ENCODE results near the gene GSE1.

GSE1 gene

DNA sequence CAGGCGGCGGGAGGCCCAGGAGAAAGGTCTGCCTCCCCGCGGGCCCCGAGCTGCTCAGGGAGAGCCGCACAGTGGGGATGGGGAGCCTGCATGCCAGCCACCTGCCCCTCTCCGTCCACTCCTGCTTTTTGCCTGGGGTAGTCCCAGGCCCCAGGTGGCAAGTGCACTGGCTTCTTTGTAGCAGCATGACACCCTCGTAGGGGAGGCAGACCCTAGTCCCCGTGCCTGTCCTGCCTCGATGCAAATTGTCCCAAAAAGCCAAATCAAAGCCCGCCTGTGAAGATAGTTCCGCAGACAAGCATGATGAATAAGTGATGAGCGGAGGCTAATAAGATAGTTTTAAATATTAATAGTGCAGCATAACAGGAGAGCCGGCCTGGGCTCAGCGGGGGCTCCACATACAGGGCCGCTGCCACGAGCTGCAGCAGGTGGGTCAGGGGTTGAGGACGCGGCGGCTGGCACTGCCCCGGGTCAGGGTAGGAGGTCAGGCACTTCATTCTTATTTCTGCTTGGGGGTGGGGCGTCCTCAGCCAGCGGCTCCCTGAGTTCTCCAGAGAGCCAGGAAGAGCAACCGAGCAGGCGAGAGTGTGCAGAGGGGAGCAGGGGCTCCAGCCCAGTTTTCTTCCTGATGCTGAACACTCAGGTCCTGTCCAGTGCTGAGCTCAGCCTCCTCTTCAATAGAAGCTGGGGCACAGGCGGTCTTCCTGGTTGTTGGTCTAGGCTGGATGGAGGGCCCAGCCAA, 48.8 kb downstream of the GSE1 start:
- DNase-seq (ENCODE audit: low spot score), result no peak

DNA sequence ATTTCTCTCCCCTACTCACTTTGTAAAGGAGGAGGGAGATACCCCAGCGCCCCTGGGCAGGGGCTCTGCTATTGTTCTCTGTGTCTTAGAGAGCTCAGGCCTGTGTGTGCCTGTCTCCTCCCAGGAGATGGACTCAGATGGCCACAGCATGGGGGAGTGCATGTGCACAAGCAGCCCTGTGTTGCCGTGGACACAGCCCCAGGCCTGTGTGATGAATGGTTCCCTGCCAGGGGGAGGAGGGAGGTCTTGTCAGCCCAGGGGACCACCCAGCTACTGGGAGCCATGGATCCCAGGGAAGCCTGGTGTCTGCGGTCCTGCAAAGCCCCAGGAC, 49.3 kb downstream of the GSE1 start:
- no peak for DNase-seq (ENCODE audit: low spot score)

- DNase-seq (ENCODE audit: low spot score), result no peak
Observed at GRCh38 chr16:85662976-85663830, 50.1 kb downstream of the GSE1 start.

DNA sequence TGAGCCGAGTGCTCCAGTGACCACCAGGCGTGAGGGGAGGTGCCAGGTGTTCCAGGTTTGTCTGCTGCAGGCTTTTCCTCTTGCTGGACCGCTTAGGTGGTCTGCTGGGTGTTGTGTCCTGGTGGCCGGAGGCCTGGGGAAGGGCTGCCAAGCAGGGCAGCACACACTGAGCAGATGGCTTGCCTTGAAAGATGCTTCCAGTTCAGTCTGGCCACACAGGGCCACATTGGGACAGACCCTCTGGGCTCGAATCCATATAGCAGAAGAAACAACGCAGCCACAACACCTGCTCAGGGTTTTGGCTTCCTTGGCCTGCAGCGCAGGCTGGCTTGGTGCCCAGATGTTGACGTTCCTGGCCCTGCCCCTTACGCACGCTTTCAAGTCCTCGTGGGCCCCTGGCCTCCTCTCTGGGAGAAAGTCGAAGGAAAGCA, 50.8 kb downstream of the GSE1 start:
- no peak for DNase-seq (ENCODE audit: low spot score)

DNA sequence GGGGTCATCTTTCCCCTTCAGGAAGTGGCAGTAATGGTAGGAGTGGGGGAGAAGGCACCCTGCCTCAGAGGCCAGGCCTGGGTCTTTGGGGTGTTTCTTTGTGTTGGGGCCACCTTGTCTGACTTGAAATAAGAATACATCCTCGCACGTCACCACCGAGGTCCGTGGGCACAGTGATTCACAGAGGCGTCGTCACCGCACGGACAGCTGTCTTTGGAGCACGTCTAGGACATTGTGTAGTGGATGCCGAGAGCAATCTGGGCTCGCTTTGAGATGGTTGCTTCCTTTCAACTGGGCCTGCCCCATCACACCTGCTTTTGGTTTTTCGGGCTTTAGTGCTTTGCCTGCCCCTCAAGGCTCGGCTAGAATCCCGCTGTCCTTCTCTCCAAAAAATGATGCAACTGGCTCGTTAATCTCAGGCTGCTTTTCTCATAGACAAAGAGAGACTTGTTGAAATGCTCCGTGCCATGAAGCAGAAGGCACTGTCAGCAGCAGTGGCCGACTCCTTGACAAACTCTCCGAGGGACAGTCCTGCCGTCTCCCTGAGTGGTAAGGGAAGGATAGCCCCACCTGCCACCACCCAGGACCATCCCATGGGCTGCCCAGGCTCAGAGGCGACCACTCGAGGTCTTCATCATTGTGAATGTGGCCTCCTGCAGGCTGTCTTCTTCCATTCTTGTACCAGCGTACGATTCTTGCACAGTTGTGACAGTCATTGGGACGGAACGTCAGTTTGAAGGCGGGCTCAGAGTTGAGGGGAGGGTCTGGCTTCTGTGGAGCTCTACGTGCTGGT, 51.7 kb downstream of the GSE1 start:
- DNase-seq (ENCODE audit: low spot score), result no peak

DNA sequence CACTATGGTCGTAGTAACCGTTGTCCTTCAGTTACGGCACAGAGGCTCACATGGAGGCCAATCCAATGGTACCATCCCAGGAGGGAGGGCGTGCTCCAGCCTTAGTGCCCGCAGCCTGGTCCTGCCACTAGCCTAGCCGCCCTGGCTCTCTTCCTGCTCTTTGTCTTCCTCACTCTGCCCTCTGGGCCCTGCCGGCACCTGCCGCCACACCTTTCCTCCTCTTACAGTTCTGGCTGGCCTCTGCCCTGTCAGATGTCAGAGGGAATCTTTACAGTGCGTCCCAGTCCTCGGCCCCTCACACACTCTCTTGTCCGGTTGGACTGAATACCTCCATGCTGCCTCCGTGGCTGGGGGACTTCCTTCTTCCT, 52.2 kb downstream of the GSE1 start:
- no peak for DNase-seq (ENCODE audit: low spot score)

DNA sequence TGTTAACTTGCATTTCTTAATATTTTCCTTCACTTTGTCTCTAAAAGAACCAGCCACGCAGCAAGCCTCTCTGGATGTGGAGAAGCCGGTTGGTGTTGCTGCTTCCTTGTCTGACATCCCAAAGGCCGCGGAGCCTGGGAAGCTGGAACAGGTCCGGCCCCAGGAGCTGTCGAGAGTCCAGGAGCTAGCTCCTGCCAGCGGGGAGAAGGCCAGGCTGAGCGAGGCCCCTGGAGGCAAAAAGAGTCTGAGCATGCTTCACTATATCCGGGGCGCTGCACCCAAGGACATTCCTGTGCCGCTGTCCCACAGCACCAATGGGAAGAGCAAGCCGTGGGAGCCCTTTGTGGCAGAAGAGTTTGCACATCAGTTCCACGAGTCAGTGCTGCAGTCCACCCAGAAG, 52.8 kb downstream of the GSE1 start:
- no peak for DNase-seq (ENCODE audit: low spot score)

GRCh38 chr16:85667261-85667660, 54.1 kb downstream of the GSE1 start:
- DNase-seq (ENCODE audit: low spot score), result no peak

GRCh38 chr16:85667841-85668413, 54.8 kb downstream of the GSE1 start:
- DNase-seq (ENCODE audit: low spot score), result no peak

DNA sequence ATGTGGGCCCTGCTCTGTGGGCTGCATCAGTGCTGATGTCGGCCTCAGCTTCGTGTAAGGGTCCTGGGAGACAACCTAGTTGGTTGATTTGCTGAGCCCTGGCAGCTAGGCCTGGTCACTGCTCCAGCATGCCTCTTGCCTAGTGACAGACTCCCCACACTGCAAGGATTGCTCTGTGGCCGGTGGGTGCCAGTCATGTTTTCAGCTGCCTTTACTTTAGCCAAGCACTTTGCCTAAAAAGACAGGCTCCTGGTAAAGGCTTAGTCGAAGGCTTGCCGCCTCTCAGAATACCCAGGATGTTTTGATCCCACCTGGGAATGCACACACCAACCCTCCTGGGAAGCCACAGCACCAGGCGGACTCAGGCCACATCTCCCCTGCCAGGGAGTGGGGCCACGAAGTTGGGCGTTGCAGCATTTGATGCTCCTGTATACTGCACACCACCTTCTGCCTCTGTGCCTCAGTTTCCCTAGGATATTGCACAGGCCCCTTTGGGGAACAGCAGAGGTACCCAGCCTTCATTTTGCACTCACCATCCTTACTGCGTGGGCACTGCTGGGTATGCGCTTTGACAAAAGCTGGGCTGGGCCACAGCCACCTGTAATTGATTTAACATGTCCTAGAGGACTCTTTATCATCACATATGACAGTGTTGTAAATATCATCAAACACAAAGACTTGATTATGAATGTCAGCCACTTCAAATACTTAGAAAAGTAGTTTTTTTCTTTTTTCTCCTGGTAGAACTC, 55.7 kb downstream of the GSE1 start:
- no peak for DNase-seq (ENCODE audit: low spot score)

DNA sequence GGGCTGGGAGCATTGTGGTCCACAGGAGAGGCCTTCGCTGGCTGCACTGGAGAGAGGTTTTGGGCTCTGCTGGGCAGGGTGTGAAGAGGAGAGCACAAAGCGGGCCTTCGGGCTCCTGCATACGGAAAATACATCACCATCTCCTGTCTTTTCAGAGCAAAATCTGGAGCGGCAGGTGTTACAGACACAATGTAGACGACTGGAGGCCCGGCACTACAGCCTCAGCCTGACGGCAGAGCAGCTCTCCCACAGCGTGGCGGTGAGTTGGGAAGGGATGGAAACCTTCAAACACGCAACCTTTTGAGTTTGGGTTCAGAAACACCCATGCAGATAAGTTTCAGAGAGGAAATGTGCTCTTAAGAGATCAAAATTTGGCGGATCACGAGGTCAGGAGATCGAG, 57.7 kb downstream of the GSE1 start:
- DNase-seq (ENCODE audit: low spot score), result no peak

DNA sequence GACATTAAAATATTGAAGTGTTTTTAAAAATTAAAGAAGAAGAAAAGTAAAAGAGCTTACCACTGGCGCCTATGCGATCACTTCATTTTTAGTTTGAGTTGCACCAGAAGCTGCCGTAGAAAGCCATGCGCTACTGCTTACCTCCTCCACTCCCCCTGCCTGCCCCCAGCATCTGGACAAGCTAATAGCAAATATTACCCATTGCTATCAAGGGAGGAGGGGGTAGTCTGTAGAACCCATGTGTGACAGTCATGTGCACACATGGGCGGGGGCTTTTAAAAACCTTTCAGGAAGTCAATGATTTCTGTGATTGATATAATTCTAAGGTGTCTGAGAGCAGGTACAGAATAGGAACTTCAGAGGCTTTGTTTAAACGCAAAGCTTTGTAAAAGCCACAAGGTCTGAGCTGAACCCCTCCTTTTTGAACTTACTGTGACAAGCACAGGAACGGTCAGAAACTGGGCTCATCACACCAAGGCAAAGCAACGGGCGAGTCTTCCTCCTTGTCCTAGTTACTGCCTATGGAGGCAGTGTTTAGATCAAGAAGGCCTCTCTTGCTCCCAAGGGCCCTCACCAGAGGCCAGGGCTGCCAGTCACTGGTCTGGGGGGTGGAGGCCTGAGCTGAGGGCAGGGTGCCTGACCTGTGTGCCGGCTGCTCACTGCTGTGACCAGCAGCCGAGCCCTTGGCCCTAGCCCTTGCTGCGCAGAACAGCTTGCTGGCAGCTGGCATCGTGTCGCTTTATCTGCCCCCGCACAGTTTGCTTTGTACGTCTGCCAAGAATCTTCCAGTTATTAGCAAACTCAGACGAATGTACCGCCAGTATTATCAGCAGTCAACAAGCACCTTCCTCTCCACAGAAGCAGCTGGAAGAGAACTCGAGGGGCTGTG, 60.7 kb downstream of the GSE1 start:
- DNase-seq (ENCODE audit: low spot score), result peak; percentile 57

DNA sequence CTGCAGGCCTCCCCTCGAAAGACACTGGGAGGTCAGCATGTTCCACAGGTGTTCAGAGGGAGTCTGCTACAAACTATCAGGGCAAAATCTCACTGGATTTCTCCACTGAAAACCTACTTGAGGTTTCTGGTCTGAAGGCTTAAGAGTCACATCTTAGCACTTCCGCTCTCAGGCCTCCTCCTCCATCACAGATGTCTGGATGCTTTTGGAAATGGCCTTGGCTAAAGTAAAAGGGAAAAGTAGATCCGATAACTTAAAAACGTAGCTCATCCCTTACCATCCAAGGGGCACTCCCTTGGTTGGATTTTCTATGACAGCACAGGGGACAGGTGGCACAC, 61.3 kb downstream of the GSE1 start:
- no peak for DNase-seq (ENCODE audit: low spot score)

GRCh38 chr16:85674828-85675227, 61.7 kb downstream of the GSE1 start:
- DNase-seq (ENCODE audit: low spot score), result no peak

DNA sequence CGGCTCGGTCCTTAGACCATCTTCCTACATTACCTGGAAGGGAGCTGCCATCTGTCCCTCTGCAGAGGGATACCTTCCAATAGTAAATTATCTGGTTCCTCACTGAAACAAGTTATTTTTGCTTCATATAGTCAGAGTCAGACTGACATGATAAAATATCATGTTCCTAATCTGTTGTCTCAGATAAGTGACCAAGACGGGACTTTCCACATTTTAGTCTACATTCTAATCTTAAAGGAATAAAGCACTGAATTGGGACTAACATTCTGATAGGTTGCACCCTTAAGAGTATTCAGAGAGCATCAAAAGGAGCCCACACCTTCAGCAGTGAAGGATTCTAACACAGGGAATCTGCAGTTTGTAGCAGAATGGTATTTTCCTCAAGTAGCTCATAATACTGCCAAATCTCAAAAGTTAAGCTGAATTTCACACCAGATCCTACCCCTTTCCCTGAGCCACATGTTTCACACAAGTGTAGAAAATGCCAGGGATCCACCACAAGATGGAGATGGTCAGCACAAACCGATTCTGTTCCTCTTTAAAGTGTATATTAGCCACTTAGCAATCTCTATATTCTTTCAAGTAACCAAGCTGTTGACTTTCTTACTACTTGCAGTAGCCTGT, 62.2 kb downstream of the GSE1 start:
- DNase-seq (ENCODE audit: low spot score), result peak; percentile 57

DNA sequence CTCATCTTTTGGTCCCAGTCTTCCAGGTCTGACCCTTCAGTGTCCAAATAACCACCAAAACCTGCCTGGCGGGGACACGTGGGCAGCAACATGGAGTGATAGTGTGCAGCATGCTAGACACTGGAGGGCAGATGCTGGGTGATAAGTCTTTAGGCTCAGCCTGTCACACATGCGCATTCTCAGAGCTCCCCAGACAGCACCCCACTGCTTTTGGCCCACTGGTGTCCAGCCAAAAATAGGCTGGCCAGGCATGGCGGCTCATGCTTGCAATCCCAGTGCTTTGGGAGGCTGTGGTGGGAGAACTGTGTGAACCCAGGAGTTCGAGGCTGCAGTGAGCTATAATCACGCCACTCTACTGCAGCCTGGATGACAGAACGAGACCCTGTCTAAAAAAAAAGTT, 63.3 kb downstream of the GSE1 start:
- DNase-seq (ENCODE audit: low spot score), result no peak

DNA sequence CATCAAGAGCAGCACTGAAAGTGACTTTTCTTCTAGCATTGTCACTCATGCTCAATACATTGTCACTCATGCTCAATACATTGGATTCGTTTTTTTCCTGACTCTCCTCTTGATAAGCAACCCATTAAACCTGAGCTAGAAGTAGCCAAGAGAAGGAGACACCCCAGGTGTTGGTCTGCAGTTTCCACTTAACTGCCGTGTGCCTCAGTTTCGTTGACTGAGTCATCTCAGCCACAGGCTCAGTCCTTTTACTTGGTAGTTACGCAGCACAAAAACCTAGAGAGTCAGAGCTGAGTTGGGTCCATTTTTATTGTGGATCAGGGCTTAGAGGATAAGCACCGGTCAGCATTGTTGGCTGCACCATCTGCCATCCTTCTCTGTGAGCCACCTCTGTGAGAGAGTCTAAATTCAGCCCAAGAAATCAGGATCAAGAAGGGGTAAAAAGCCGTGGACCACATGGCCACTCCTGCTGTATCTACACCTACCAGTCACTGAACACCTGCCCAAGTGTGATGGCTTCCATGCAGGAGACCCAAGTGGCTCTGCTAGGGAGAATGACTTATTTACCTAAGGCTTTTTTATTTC, 64.4 kb downstream of the GSE1 start:
- DNase-seq (ENCODE audit: low spot score), result no peak

DNA sequence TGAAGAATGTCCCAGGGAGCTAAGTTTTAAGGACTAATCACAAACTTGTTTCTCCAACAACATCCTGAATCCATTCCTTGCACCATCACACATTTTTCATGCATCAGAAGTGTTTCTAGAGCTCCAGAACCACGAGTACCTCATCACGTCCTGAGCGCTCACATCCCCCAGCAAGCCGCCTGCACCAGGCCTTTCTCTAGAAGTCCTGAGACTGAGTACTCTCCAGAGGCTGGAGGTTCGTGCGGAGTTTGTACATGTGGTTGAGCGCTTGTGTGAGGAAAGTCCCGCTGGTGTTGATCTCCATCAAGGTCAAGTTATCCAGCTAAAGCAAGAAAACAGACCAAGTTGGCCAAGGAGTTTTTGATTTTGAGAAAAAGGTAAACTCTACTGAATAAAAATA, 64.9 kb downstream of the GSE1 start:
- DNase-seq (ENCODE audit: low spot score), result no peak

DNA sequence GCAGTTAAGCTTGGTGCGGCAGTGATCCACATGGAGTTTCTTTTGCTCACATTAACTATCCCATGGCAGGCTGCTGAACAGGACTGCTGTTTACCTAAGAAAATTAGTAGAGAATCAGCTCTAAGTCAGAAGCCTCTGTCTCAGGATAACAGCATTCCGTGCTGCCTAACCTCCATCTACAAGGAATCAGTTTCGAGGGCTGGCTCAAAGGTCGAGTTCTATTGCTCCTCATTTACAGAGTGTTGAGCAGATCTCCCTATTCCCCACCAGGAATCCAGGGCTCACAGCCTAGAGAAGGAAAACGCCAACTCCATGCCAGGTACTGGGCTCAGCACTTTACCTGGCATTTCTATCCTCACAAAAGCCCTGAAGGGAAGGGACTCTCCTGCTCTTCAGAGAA, 65.7 kb downstream of the GSE1 start:
- DNase-seq (ENCODE audit: low spot score), result no peak

DNA sequence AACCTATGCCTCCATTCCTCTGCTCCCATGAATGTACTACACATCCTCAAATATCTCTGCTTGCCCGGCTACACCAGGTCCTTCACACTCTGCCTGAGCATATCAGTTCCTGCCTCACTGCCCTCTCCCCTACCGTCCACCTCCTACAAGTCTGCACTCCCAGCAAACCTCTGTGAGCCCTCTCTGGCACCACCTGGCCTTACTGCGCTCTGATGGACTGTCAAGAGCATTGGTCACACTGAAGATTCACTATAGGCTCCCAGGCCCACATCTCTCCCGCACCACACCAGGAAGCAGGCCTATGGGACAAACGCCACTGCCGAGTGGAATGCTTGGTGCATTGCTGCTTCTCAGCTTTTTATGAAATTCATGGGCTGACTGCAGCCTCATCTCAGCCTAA, 66.7 kb downstream of the GSE1 start:
- DNase-seq (ENCODE audit: low spot score), result no peak
